Activated T-cell treated with anti-CD3 and anti-CD28 coated beads for 48 hours (primary cell): ENCODE measurements around the gene CATSPERZ.
A peak's percentile ranks its signal among the peaks of the same experiment; 100 is the strongest.

Experiments
- DNase-seq: peaks from one replicate; pipeline ENCODE4 v3.0.0-alpha.2; 2020; ENCODE audit warnings: low read depth

The CATSPERZ gene, protein sequence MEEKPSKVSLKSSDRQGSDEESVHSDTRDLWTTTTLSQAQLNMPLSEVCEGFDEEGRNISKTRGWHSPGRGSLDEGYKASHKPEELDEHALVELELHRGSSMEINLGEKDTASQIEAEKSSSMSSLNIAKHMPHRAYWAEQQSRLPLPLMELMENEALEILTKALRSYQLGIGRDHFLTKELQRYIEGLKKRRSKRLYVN

GRCh38 chr11:64299847-64300648, at the start of gene CATSPERZ:
Gene CATSPERZ (plus strand): TSS chr11:64300358. CDS start chr11:64300411, 53 bp downstream.
- no peak for DNase-seq

DNA sequence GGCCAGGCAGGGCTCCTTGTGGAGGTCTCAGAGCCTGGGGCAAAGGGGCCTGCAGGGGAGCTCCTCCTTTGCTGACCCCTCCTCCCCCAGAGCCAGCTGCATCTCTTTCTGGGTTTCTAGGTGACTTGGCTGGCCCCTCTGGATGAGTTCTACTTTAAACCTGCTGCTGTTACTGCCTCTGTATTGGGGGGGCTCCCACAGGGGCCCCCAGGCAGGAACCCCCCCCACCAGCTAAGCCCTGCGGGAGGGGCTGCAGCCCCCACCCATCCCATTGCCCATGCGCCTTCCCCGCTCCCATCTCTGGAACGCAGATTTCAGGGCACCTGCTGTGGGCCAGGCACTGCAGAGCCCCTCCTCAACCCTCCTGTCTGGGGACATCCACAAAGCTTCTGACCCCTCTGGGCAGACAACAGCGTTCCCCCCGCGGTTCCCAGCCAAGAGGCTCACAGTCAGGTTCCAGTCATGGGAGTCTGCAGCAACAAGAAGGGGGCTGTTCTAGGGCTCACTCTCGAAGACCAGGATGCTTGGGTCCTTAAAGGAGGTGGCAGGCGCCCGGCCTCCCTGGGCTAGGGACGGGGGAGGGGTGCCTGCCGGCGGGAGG, 49.6 kb upstream of the CATSPERZ start:
- DNase-seq, result no peak

GRCh38 chr11:64251016-64251752, 49.0 kb upstream of the CATSPERZ start, which contains the start of gene PLCB3:
Gene PLCB3 (plus strand): TSS chr11:64251530. CDS start chr11:64251650, 120 bp downstream.
- DNase-seq, result peak; percentile 70

DNA sequence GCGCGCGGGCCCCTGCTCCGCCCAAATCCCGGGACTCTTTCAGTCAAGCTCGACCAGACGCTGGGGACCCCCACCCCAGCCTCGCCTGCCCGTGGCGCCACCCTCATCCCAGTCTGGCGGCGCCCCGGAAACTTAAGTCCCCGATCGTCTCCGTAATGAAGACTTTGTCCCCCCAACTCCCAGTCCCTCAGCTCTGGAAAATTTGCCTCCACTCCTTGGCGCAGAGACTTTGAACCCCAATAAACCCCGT, 48.5 kb upstream of the CATSPERZ start:
- DNase-seq, result no peak

GRCh38 chr11:64252003-64252872, 47.9 kb upstream of the CATSPERZ start:
- DNase-seq, result no peak

DNA sequence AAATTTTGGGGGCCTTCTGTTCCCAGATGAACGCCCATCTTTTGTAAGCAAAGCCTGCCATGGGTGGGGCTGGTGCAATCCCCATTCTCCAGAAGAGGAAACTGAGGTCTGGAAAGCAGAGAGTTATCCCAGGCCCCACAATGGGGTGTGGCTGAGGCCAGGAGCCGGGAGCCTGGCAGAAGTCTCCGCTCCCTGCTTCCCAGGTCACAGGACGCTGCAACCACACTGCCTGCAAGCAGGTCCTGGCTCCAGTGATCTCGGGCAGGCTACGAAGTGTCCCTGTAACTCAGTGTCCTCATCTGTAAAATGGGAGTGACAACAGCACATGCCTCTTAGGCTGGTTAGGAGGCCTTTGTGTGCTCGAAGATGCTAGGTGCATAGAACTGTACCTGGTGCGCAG, 47.1 kb upstream of the CATSPERZ start:
- no peak for DNase-seq

- no peak for DNase-seq
These were observed 46.7 kb upstream of the CATSPERZ start for GRCh38 chr11:64253481-64253880.

GRCh38 chr11:64254326-64254725, 45.8 kb upstream of the CATSPERZ start:
- DNase-seq, result no peak

DNA sequence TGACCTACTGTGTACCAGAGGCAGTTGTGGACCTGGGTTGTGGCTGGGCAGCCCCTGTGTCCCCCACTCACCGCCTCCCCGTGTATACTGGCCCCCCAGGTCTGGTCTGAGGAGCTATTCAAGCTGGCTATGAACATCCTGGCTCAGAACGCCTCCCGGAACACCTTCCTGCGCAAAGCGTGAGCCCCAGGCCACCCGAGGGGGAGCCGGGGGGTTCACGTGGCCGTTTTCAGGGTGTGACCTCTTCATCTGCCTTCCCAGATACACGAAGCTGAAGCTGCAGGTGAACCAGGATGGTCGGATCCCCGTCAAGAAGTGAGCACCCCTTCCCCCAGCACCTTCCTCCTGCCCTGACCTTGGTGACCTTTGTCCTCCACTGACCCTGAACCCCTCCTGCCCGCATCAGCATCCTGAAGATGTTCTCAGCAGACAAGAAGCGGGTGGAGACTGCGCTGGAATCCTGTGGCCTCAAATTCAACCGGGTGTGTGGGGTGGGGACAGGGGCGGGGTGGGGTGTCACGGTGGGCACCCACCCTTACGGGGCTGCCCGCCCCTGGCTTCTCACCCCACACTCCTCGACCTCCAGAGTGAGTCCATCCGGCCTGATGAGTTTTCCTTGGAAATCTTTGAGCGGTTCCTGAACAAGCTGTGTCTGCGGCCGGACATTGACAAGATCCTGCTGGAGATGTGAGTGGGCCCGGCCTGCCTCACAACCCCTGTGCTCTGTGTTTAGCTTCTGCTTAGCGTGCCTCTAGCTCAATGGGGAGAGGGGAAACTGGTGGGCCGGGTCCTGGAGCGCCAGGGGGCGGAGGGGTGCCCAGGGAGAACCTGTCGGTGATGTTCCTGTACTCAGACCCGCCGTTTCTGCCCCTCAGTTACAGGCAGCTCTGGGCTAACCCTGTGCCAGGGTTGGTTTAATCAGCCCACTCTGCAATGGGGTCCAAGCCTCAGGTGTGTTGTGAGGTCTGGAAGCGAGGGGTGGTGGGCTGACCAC, 44.7 kb upstream of the CATSPERZ start:
- DNase-seq, result no peak

DNA sequence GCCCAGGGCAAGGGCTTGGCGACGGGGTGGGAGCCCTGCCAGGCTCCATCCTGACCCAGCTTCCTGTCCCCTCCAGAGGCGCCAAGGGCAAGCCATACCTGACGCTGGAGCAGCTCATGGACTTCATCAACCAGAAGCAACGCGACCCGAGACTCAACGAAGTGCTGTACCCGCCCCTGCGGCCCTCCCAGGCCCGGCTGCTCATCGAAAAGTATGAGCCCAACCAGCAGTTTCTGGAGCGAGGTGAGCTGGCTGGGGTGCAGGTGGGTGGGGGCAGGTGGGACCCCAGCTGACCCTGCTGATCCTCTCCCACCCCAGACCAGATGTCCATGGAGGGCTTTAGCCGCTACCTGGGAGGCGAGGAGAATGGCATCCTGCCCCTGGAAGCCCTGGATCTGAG, 43.9 kb upstream of the CATSPERZ start:
- no peak for DNase-seq

DNA sequence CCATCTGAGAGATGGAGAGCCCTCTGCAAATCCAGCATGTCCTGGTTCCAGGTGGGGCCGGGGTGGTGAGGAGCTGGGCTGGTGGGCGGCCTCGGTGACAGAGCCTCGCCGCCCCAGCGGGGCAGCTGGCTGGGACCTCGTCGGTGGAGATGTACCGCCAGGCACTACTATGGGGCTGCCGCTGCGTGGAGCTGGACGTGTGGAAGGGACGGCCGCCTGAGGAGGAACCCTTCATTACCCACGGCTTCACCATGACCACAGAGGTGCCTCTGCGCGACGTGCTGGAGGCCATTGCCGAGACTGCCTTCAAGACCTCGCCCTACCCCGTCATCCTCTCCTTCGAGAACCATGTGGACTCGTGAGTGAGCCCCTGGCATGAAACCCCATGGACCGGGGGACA, 41.8 kb upstream of the CATSPERZ start:
- no peak for DNase-seq

- DNase-seq, result no peak
These were observed 41.1 kb upstream of the CATSPERZ start for GRCh38 chr11:64258946-64259532.

GRCh38 chr11:64259533-64260067, 40.6 kb upstream of the CATSPERZ start:
- DNase-seq, result no peak

DNA sequence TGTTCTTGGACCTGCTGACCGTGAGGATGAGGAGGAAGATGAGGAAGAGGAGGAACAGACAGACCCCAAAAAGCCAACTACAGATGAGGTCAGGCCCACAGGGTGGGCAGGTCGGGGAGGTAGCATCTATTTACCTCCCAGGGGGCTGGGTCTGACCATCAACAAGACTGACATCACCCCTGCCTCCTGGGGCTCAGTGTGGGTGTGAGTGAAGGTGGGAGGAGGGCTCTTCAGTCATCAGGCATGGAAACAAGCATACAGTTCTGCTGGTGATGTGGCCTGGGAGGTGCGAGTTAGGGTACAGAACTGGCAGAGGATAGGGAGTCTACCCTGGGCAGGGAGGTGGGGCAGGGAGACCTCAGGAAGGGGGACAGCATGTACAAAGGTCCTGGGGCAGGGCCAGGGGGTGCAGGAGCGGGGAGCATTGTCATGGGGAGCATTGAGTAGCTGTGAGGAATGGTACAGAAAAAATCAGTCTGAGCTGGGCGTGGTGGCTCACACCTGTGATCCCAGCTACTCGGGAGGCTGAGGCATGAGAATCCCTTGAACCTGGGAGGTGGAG, 39.9 kb upstream of the CATSPERZ start:
- DNase-seq, result no peak

- DNase-seq, result no peak
These were observed 38.5 kb upstream of the CATSPERZ start for GRCh38 chr11:64261556-64262080.

DNA sequence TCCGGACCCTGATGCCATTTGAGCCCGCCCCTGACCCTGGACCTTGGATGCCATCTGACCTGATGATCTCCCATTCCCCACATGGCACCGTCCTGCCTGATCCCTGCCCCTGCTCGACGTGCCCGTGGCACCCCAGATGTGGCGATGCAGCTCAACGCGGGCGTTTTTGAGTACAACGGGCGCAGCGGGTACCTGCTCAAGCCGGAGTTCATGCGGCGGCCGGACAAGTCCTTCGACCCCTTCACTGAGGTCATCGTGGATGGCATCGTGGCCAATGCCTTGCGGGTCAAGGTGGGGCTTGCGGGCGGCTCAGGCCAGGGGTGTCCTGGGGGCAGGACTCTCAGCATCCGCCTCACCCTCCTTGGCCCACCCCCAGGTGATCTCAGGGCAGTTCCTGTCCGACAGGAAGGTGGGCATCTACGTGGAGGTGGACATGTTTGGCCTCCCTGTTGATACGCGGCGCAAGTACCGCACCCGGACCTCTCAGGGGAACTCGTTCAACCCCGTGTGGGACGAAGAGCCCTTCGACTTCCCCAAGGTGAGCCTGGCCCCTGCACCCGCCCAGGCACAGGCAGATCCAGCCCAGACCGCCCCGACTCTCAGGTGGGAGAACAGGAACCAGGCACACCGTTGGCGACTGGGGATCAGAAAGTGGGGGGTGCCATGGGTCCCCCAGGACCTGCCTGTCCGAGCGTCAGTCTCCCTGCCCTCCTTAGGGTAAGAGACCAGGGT, 37.7 kb upstream of the CATSPERZ start:
- no peak for DNase-seq

DNA sequence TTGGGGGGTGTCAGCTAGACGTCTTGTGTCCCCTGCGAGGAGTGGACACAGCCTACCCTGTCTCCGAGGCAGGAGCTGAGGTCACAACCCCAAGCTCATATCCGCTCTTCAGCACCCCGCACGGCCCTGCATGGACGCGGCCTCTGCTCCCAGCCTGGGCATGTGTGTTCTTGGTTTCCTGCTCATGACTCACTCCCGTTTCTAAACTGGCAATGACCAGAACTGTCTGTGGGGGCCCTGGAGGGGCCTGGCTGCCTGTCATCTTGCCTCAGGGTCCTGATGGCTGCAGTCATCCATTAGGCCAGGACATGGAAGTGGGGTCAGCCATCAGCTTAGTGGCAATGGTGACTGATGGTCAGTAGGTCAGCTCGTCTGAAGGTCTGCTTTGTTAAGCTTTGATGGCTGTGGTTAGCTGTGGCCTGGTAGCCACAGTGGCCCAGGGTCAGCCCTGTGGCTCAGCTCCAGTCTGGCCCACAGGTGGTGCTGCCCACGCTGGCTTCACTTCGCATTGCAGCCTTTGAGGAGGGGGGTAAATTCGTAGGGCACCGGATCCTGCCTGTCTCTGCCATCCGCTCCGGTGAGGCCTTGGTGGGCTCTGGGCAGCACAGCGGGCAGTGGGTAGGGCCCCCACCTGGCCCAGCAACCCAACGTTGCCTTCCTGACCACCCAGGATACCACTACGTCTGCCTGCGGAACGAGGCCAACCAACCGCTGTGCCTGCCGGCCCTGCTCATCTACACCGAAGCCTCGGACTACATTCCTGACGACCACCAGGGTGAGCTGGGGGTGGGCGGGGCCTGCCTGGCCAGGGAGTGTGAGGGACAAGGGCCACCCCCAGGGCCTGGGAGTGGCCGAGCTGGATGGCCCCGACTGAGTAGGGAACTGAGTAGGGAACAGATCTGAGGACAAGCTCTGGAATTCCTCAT, 36.9 kb upstream of the CATSPERZ start:
- DNase-seq, result no peak

GRCh38 chr11:64263947-64264317, 36.2 kb upstream of the CATSPERZ start:
- DNase-seq, result no peak
